SJCRH30 (cell line): ENCODE results near the gene UCN2. TPM values are rescaled to one million over a fixed set of nuclear protein-coding genes. Genes with fewer than 3 reads are reported as not detected.

Experiments
- DNase-seq, 2 experiments: peaks; one replicate each; pipeline ENCODE4 v3.0.0-alpha.2; 2015 to 2020
- H3K27ac ChIP-seq: fragments of 250-450 bp; sonication (Bioruptor Pico); 2 replicates; pipeline ENCODE4 v1.5.1; 2020; ENCODE audit warnings: mild to moderate bottlenecking, moderate library complexity
- H3K27me3 ChIP-seq: fragments of 250-450 bp; sonication (Bioruptor Pico); 2 replicates; pipeline ENCODE4 v1.5.1; 2020; ENCODE audit warnings: mild to moderate bottlenecking, moderate library complexity
- H3K36me3 ChIP-seq: fragments of 250-450 bp; sonication (Bioruptor Pico); 2 replicates; pipeline ENCODE4 v1.5.1; 2020; ENCODE audit warnings: mild to moderate bottlenecking, moderate library complexity
- H3K4me1 ChIP-seq: fragments of 250-450 bp; sonication (Bioruptor Pico); 2 replicates; pipeline ENCODE4 v1.5.1; 2020; ENCODE audit warnings: mild to moderate bottlenecking, moderate library complexity
- H3K4me3 ChIP-seq: fragments of 250-450 bp; sonication (Bioruptor Pico); 2 replicates; pipeline ENCODE4 v1.5.1; 2020; ENCODE audit warnings: mild to moderate bottlenecking, moderate library complexity
- H3K9me3 ChIP-seq: fragments of 250-450 bp; sonication (Bioruptor Pico); replicated peaks from 2 replicates; pipeline ENCODE4 v1.5.1; 2020; ENCODE audit warnings: mild to moderate bottlenecking, moderate library complexity
- total RNA-seq: library from RNA; depleted of rRNA; stranded (reverse); fragments of >200 nt; shearing (Covaris generic); gene quantifications from 2 replicates; pipeline ENCODE4 v1.2.3, GENCODE V29; 2014; rRNA removed

Gene UCN2
- 0.14 TPM in 1 of 2 replicates, not detected in the other for total RNA-seq

GRCh38 chr3:48563382-48563918, at the start of gene UCN2:
Gene UCN2 (minus strand): TSS chr3:48563781. CDS start chr3:48563124, 657 bp downstream.
- Histone ChIP-seq H3K9me3 (no peaks in the 10 kb centered on the region), H3K27ac (peak within 1 kb of the TSS; percentile 42), H3K27me3 (no peaks in the 10 kb centered on the region), H3K4me1 (peaks cover 35% of the 10 kb centered on the region), H3K36me3 (no peaks in the 10 kb centered on the region), H3K4me3 (no peak within 1 kb of the TSS)
- DNase-seq: peak; percentile 24 to 44

- Histone ChIP-seq H3K4me3 (no peak overlapping the region), H3K27me3 (no peaks in the 10 kb centered on the region), H3K36me3 (no peaks in the 10 kb centered on the region), H3K27ac (no peak overlapping the region), H3K9me3 (no peaks in the 10 kb centered on the region; the same call in none of the 2 replicates), H3K4me1 (peaks cover 6% of the 10 kb centered on the region)
- no peak for DNase-seq
Measured at GRCh38 chr3:48612309-48612708, 48.7 kb upstream of the UCN2 start.

GRCh38 chr3:48609088-48610005, 45.8 kb upstream of the UCN2 start, which contains the start of gene UQCRC1:
Gene UQCRC1 (minus strand): TSS chr3:48609646. CDS start chr3:48609620, 26 bp downstream.
- Histone ChIP-seq H3K36me3 (peaks cover 21% of the 10 kb centered on the region), H3K4me1 (peaks cover 6% of the 10 kb centered on the region), H3K4me3 (peak within 1 kb of the TSS; percentile 81), H3K27me3 (no peaks in the 10 kb centered on the region), H3K9me3 (no peaks in the 10 kb centered on the region), H3K27ac (peak within 1 kb of the TSS; percentile 57)
- DNase-seq: peak; percentile 90 to 93

- H3K4me3 ChIP-seq: no peak overlapping the region
- peaks cover 28% of the 10 kb centered on the region for H3K36me3 ChIP-seq
- no peaks in the 10 kb centered on the region for H3K9me3 ChIP-seq
- H3K27ac ChIP-seq: no peak overlapping the region
- no peak for DNase-seq
- H3K4me1 ChIP-seq: peaks cover 6% of the 10 kb centered on the region
- no peaks in the 10 kb centered on the region for H3K27me3 ChIP-seq
Measured at GRCh38 chr3:48607519-48607918, 43.9 kb upstream of the UCN2 start.

- Histone ChIP-seq H3K4me1 (peaks cover 25% of the 10 kb centered on the region), H3K4me3 (no peak overlapping the region), H3K27me3 (no peaks in the 10 kb centered on the region), H3K9me3 (no peaks in the 10 kb centered on the region), H3K27ac (no peak overlapping the region), H3K36me3 (peaks cover 49% of the 10 kb centered on the region)
- no peak for DNase-seq
Measured at GRCh38 chr3:48601622-48601994, 38.0 kb upstream of the UCN2 start.

- no peak for DNase-seq
- Histone ChIP-seq H3K4me1 (peaks cover 31% of the 10 kb centered on the region), H3K27ac (no peak overlapping the region), H3K9me3 (no peaks in the 10 kb centered on the region), H3K4me3 (no peak overlapping the region), H3K27me3 (no peaks in the 10 kb centered on the region), H3K36me3 (peaks cover 45% of the 10 kb centered on the region)
Measured at GRCh38 chr3:48600711-48601621, 37.4 kb upstream of the UCN2 start.

- Histone ChIP-seq H3K36me3 (peaks cover 32% of the 10 kb centered on the region), H3K27me3 (no peaks in the 10 kb centered on the region), H3K4me1 (peaks cover 40% of the 10 kb centered on the region), H3K4me3 (no peak overlapping the region), H3K27ac (no peak overlapping the region), H3K9me3 (no peaks in the 10 kb centered on the region)
- no peak for DNase-seq
Measured at GRCh38 chr3:48599509-48600285, 36.1 kb upstream of the UCN2 start.

- Histone ChIP-seq H3K27me3 (no peaks in the 10 kb centered on the region), H3K4me3 (no peak overlapping the region), H3K27ac (no peak overlapping the region; the same call in 1 of the 2 replicates), H3K9me3 (no peaks in the 10 kb centered on the region), H3K36me3 (peaks cover 26% of the 10 kb centered on the region), H3K4me1 (peaks cover 40% of the 10 kb centered on the region)
- DNase-seq: no peak
Measured at GRCh38 chr3:48599077-48599501, 35.5 kb upstream of the UCN2 start.

GRCh38 chr3:48598323-48599076, 34.9 kb upstream of the UCN2 start:
- DNase-seq: peak; percentile 63 to 70
- H3K9me3 ChIP-seq: no peaks in the 10 kb centered on the region
- no peaks in the 10 kb centered on the region for H3K27me3 ChIP-seq
- H3K4me1 ChIP-seq: peaks cover 40% of the 10 kb centered on the region
- peak overlapping the region; percentile 44 for H3K27ac ChIP-seq
- H3K4me3 ChIP-seq: no peak overlapping the region
- peaks cover 22% of the 10 kb centered on the region for H3K36me3 ChIP-seq

GRCh38 chr3:48597408-48597800, 33.8 kb upstream of the UCN2 start:
- peaks cover 40% of the 10 kb centered on the region for H3K4me1 ChIP-seq
- H3K27me3 ChIP-seq: no peaks in the 10 kb centered on the region
- H3K4me3 ChIP-seq: no peak overlapping the region
- no peaks in the 10 kb centered on the region for H3K9me3 ChIP-seq
- H3K27ac ChIP-seq: no peak overlapping the region
- peaks cover 22% of the 10 kb centered on the region for H3K36me3 ChIP-seq
- DNase-seq: no peak

- Histone ChIP-seq H3K27me3 (no peaks in the 10 kb centered on the region), H3K36me3 (peaks cover 22% of the 10 kb centered on the region), H3K27ac (peak overlapping the region; percentile 17), H3K4me1 (peaks cover 40% of the 10 kb centered on the region), H3K4me3 (no peak overlapping the region), H3K9me3 (no peaks in the 10 kb centered on the region)
- no peak for DNase-seq
Measured at GRCh38 chr3:48596676-48597407, 33.3 kb upstream of the UCN2 start.

- H3K4me3 ChIP-seq: no peak overlapping the region
- H3K27me3 ChIP-seq: no peaks in the 10 kb centered on the region
- H3K9me3 ChIP-seq: no peaks in the 10 kb centered on the region
- H3K4me1 ChIP-seq: peaks cover 40% of the 10 kb centered on the region
- H3K27ac ChIP-seq: peak overlapping the region; percentile 17
- no peak for DNase-seq
- H3K36me3 ChIP-seq: peaks cover 17% of the 10 kb centered on the region
Measured at GRCh38 chr3:48596157-48596556, 32.6 kb upstream of the UCN2 start.
